ENCODE data around the gene CACNA1C. TPM values are rescaled to one million over a fixed set of nuclear protein-coding genes. Genes with fewer than 3 reads are reported as not detected.

Gene CACNA1C
- total RNA-seq, 2 experiments from 2014 or later, result 0.05 to 0.08 TPM

GRCh38 chr12:2289525-2289924 is 236.7 kb downstream of the CACNA1C start:
- Mint-ChIP-seq H3K4me3 (no peak overlapping the region), H3K27me3 (peaks cover 13% of the 10 kb centered on the region), H3K27ac (no peak overlapping the region), H3K4me1 (ENCODE audit: low read depth) (no peaks in the 10 kb centered on the region), H3K36me3 (ENCODE audit: low read depth) (no peaks in the 10 kb centered on the region), H3K9me3 (no peaks in the 10 kb centered on the region)
- ATAC-seq (ENCODE audit: poor library complexity) (no peak), DNase-seq (no peak)
- Histone ChIP-seq H3K27me3 (ENCODE audit: control insufficient read depth in 1 of 2, insufficient read depth in 2 of 2, low read length in 2 of 2) (peaks cover 0 to 1% of the 10 kb centered on the region in 2 experiments), H3K9me3 (ENCODE audit: control insufficient read depth in 1 of 2, insufficient read depth in 1 of 2, low read length in 2 of 2) (no peaks in the 10 kb centered on the region), H3K4me3 (ENCODE audit: low read length) (no peak overlapping the region), H3K4me1 (ENCODE audit: insufficient read depth, low read length) (no peaks in the 10 kb centered on the region), H3K36me3 (ENCODE audit: insufficient read depth, low read length) (no peaks in the 10 kb centered on the region), H3K27ac (ENCODE audit: low read depth in 1 of 2, low read length in 2 of 2) (no peak overlapping the region)
- TF ChIP-seq CTCF (IDR thresholded peaks at IDR 0.05), result no peak
- CTCF ChIA-PET, result no interaction called here
- POLR2A ChIA-PET, result no interaction called here
- intact Hi-C loops (cut with DNase I, micrococcal nuclease), result no loop called here

DNA sequence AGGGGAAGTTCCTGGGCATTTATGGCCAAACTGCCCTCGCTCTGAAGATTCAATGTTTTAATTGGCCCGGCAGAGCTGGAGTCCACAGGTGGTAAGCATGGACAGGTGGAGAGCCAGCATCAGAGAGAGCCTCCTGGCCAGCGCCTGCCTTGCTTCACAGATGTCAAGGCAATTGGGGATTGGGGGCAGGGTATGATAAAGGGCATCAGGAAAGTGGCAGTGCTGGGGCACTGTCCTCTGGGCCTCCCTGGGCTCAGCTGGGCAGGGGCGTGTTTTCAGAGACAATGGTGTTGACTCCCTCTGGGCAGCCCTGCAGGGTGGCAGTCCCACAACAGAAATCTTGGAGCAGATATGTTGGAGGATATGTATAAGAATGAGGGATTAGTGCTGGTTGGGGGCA is 237.3 kb downstream of the CACNA1C start:
- H3K27me3 ChIP-seq (ENCODE audit: control insufficient read depth in 1 of 2, insufficient read depth in 2 of 2, low read length in 2 of 2), result no peaks in the 10 kb centered on the region
- ChIA-PET POLR2A (no interaction called here), CTCF (no interaction called here)
- no peak overlapping the region for H3K4me3 ChIP-seq (ENCODE audit: low read length)
- TF ChIP-seq CTCF (IDR thresholded peaks at IDR 0.05), result no peak
- H3K4me3 Mint-ChIP-seq, result no peak overlapping the region
- intact Hi-C loops (cut with DNase I, micrococcal nuclease), result loop anchor here (5.0 to 10.0 kb wide), 3 partner anchors 493 to 635 kb away; no protein-coding TSS in a partner anchor
- H3K4me1 Mint-ChIP-seq (ENCODE audit: low read depth), result peaks cover 5% of the 10 kb centered on the region
- no peak overlapping the region for H3K27ac ChIP-seq (ENCODE audit: low read depth in 1 of 2, low read length in 2 of 2)
- H3K27me3 Mint-ChIP-seq, result peaks cover 13% of the 10 kb centered on the region
- no peak for DNase-seq
- no peaks in the 10 kb centered on the region for H3K36me3 ChIP-seq (ENCODE audit: insufficient read depth, low read length)
- ATAC-seq (ENCODE audit: poor library complexity), result no peak
- H3K9me3 Mint-ChIP-seq, result no peaks in the 10 kb centered on the region
- no peaks in the 10 kb centered on the region for H3K9me3 ChIP-seq (ENCODE audit: control insufficient read depth in 1 of 2, insufficient read depth in 1 of 2, low read length in 2 of 2)
- no peaks in the 10 kb centered on the region for H3K36me3 Mint-ChIP-seq (ENCODE audit: low read depth)
- H3K27ac Mint-ChIP-seq, result no peak overlapping the region
- H3K4me1 ChIP-seq (ENCODE audit: insufficient read depth, low read length), result peaks cover 4% of the 10 kb centered on the region

DNA sequence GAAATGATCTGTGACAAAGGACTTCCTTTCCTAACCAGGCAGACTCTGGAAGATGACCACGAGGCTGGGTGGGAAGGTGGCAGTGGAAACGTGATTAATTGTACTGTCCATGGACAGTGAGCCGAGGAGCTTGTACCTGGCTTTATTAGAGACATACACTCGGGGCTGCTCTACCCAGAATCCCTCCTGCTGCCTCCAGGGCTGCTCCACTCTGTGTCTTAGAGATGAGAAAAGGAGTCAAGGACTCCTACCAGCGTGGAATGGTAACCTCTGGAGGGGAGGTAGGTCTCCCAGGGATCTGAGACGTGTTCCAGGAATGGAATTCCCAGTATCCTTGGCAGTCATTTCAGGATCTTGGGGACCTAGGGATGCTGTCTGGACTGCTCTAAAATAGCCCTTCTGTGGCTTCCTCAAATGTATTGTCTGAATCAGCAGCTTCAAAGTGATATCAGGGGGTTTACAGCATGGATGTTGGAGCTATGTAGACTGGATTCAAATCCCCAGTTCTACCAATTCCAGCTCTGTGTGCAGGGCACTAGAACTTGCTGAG is 237.8 kb downstream of the CACNA1C start:
- POLR2A ChIA-PET, result no interaction called here
- no peak for TF ChIP-seq CTCF (IDR thresholded peaks at IDR 0.05)
- ATAC-seq (ENCODE audit: poor library complexity) (no peak), DNase-seq (no peak)
- no peak overlapping the region for H3K4me3 ChIP-seq (ENCODE audit: low read length)
- H3K27ac Mint-ChIP-seq, result no peak overlapping the region
- peaks cover 9% of the 10 kb centered on the region for H3K4me1 Mint-ChIP-seq (ENCODE audit: low read depth)
- no peaks in the 10 kb centered on the region for H3K36me3 Mint-ChIP-seq (ENCODE audit: low read depth)
- H3K4me1 ChIP-seq (ENCODE audit: insufficient read depth, low read length), result peaks cover 6% of the 10 kb centered on the region
- H3K27me3 Mint-ChIP-seq, result peaks cover 13% of the 10 kb centered on the region
- no peak overlapping the region for H3K4me3 Mint-ChIP-seq
- intact Hi-C loops (cut with DNase I, micrococcal nuclease), result loop anchor here (5.0 to 10.0 kb wide), 3 partner anchors 493 to 636 kb away; no protein-coding TSS in a partner anchor
- H3K9me3 ChIP-seq (ENCODE audit: control insufficient read depth in 1 of 2, insufficient read depth in 1 of 2, low read length in 2 of 2), result no peaks in the 10 kb centered on the region
- no peaks in the 10 kb centered on the region for H3K36me3 ChIP-seq (ENCODE audit: insufficient read depth, low read length)
- H3K27ac ChIP-seq (ENCODE audit: low read depth in 1 of 2, low read length in 2 of 2), result no peak overlapping the region
- no peaks in the 10 kb centered on the region for H3K27me3 ChIP-seq (ENCODE audit: control insufficient read depth in 1 of 2, insufficient read depth in 2 of 2, low read length in 2 of 2)
- H3K9me3 Mint-ChIP-seq, result no peaks in the 10 kb centered on the region
- CTCF ChIA-PET, result no interaction called here

Measured in CD4-positive, alpha-beta T cell (primary cell).